DMS79 (cell line): ENCODE results near the gene MT1A.

Experiments used
- DNase-seq: peaks from one replicate; lab custom pipeline; 2025; lab: John Stamatoyannopoulos, UW

Gene MT1A

DNA sequence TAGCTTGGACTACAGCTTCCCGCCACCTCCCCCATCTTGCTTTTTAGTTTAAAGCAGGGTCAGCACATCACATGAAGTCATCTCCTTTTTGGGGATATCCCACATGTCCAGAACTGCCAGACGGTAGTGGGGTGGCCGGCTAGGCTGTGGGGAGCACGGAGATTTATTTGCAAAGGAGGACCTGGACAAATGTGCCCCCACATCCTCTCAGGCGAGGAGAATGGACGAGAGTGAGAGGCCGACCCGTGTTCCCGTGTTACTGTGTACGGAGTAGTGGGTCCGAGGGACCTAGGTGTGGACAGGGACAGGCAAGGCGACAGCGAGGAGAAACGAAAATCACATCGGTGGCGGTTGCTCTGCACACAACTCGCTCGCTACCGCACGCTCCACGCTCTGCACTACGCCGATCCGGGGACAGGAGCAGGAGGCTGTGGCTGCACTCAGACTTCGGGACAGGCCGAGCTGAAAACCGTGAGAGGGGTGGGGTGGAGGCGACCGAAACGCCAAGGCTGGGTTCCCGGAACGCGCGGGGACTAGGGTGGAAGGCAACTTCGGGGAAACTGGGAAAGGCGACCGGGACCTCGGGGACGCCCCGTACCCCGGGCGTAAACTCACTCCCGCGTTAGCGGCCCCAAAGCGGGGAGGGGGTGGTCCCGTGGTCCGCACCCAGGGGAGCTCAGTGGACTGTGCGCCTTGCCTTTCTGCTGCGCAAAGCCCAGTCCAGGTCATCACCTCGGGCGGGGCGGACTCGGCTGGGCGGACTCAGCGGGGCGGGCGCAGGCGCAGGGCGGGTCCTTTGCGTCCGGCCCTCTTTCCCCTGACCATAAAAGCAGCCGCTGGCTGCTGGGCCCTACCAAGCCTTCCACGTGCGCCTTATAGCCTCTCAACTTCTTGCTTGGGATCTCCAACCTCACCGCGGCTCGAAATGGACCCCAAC is at the start of gene MT1A:
Gene MT1A (plus strand): TSS at position 853 of the 937 bp plus-strand sequence. CDS start 73 bp downstream, at position 926.
- DNase-seq, result no peak

DNA sequence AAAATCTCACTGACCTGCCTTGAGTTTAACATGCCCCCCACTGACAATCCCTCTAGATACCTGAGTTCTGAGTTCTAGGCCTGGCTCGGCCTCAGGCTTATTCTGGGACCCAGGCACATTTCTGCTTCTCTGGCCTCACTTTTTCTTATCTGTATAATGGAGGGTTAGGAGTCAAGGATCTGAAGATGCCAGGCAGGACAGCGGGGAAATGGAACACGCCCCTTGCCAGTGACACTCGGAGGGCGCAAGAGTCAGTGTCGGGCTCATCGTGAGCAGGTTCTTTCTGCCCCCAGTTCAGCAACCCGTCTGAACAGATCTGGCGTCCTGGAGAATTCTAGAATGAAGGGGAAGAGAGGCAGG is 49.7 kb upstream of the MT1A start:
- DNase-seq, result no peak

DNA sequence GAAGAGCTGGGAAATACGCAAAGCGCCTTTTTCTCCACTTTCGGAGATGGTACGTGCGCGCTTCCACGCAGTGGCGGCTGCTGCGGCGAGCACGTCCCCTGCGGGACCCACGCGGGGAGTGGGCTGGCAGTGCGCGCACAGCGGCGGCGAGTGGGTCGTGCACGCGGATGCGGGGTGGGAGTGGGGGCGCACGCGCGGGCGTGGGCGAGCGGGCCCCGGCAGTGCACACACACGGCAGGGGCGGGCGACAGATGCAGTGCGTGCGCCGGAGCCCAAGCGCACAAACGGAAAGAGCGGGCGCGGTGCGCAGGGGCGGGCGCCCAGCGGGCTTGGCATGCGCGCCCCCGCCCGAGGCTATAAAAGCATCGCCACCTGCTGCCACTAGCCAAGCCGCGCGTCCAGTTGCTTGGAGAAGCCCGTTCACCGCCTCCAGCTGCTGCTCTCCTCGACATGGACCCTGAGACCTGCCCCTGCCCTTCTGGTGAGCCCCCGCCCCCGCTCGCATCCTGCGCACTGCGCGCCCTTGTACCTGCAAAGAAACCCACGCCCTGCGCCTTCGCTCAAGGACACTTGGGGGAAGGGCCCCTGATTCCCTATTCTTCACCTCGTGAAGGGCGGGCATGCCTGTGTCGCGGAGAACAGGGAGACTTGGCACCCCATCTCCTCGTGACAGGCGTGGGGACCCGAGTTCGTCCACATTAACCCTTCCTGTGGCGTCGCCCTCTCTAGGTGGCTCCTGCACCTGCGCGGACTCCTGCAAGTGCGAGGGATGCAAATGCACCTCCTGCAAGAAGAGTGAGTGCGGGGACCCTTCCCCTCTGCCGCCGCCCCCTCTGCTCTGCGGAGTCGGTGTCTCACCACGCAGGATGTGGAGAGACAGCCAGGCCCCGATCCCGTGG is 49.1 kb upstream of the MT1A start, which contains the start of gene MT3:
Gene MT3 (plus strand): TSS at position 388 of the 899 bp plus-strand sequence. CDS start 63 bp downstream, at position 451.
- DNase-seq, result no peak

DNA sequence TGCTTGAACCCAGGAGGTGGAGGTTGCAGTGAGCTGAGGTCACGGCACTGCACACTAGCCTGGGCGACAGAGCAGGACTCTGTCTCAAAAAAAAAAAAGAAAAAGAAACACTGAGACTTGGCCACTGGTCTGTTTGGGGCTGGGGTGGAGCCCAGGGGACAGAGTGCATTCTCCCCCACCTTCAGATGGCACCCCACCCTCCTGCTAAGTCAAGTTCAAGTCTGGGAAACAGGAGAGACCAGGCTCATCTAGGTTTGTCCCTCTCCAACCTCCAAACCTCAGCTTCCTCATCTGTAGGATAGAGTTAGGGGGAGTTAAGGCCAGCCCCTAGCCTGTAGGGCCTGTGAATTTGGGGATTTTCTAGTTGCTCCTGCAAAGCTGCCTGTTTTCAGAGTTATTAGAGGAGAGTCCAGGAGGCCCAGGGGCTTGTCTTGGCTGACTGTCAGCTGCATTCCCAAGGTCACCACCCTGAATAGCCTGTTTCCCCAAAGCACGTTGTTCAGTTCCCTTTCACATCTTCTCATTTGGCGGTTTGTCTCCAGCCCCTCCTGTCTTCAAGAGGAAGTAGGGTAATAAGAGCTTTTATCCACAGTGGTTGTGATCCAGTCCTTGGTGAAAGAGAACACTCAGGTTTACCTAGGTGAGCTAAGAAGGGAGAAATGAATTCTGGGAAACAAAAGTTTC is 46.9 kb upstream of the MT1A start:
- DNase-seq, result no peak

DNA sequence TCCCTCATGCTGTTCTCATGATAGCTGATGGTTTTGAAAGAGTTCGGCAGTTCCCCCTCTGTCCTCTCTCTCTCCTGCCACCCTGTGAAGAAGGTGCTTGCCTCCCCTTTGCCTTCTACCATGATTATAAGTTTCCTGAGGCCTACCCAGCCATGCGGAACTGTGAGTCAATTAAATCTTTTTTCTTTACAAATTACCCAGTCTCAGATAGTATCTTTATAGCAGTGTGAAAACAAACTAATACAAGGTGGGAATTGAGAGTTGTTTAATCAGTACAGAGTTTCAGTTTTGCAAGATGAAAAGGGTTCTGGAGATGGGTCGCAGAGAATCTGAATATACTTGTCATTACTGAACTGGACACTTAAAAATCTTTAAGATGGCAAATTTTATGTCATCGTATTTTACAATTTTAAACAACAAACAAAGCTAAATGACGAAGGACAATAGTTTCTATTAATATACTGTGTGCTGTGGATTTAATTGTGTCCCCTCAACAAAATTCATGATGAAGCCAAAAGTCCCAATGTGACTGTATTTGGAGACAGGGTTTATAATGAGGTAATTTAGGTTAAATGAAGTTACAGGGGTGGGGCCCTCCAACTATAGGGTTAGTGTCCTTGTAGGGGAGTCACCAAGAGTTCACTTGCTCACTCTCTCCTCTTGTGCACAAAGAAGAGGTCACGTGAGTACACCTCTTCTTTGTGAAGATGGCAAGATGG is 44.7 kb upstream of the MT1A start:
- DNase-seq, result no peak

DNA sequence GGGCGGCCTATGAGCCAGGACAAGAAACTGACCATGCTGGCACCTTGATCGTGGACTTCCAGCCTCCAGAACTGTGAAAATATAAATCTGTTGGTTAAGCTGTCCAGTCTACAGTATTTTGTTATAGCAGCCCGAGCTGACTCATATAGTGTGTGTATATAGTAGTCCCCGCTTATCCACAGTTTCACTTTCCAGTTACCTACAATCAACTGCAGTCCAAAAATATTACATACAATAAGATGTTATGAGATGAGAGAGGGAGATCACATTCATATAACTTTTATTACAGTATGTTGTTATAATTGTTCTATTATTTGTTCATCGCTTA is 44.2 kb upstream of the MT1A start:
- DNase-seq, result no peak

DNA sequence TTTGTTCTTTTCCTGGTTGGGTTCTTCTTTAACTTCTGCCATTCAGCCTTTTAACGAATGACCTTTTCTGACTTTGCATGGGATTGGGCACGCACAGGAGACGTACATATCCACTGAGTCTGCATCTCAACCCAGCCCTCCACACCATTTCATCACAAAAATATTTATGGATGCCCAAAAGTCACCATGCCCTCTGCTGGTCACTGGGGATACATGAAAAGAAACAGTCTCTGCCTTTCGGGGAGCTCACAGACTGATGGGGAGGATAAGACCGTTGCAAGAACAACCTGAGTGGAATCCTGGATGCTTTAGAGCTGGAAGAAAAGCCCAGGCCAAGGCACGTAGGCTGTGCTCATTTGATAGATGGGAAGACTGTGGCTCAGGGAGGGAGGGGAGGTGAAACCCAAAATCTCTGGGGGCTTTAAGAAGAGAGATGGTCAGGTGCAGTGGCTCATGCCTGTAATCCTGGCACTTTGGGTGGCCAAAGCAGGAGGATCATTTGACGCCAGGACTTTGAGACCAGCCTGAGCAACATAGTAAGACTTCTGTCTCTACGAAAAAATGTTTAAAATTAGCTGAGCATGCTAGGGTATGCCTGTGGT is 38.0 kb upstream of the MT1A start:
- no peak for DNase-seq

DNA sequence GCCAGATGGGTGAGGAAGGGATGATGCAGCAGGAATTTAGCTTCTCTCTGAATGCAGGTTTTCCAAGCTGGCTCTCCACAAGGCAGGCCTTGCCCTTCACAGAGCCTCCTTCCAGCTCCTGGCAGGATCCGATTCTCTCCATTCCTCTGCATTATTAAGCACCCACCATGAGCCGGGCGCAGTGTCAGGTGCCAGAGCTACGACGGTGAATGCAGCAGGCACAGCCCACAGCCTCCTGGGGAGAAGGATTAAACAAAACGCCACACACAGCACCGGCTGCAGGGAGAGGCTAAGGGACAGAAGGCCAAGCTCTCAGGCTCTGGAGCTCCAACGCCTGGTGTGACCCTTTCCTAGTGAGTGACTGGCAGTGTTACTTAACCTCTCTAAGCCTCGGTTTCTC is 37.1 kb upstream of the MT1A start:
- no peak for DNase-seq

DNA sequence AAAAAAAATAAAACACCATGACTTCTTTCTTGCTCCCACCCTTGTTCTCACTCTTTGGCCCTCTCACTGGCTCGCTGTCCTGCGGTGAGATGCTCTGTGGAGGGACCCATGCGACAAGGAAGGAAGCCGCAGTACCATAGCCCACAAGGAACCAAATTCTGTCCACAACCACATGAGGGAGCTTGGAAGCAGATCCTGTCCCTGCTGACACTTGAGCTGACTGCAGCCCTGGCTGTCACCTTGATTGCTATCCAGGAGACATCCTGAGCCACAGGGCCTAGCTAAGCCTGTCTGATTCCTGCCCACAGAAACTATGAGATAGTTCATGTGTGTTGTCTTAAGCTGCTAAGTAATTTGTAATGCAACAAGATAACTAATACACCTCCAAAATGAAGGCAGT is 34.9 kb upstream of the MT1A start:
- DNase-seq, result no peak

DNA sequence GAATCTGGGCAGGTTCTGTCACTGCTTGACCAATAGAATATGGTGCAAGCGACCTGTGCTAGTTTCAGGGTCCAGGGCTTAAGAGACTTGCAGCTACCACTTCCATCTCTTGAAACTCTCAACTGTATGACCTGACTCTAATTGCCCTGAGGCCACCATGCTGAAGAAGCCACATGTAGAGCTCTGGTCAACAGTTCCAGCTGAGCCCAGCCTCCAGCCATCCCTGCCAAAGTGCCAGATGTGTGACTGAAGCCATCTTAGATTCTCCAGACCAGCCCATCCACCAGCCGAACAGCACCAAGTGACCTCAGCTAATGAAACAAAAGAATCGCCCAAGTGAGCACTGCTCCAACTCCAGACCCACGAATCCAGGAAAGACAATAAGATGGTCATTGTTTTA is 33.5 kb upstream of the MT1A start:
- DNase-seq, result no peak

DNA sequence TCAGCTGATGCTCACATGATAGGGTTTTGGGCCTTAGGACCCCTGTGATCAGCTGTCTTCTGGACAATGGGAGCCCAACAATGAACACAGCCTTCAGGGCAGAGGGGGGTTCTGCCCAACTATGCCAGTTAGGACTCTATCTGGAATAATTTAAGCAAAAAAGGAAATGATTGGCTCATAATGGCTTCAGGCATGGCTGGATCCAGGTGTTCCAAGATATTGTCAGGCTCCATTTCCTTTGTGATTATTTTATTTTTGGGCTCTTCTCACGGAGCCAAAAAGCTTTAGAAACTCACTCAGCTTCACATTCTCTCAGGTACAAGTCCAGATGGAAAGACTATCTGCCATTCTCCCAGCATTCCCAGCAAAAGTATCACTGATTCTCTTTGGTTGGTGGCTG is 33.0 kb upstream of the MT1A start:
- no peak for DNase-seq

DNA sequence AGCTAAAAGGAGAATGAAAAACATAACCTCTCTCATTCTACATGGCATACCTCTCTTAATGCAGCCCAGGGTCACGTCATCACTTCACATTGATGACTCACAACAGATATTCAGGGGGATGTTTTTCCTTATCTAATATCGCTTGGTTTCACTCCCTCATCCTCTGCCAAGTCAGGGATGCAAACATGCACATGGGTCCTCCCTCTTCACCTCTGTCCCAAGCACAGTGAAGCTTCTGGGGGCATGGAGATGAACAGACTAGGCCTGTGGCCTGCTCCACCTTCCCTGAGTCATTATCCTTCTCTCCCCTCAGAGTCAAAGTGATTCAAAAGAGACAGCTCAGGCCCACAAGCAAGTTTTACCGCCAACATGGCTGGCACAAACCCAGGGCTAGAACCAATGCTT is 32.4 kb upstream of the MT1A start:
- DNase-seq, result no peak

DNA sequence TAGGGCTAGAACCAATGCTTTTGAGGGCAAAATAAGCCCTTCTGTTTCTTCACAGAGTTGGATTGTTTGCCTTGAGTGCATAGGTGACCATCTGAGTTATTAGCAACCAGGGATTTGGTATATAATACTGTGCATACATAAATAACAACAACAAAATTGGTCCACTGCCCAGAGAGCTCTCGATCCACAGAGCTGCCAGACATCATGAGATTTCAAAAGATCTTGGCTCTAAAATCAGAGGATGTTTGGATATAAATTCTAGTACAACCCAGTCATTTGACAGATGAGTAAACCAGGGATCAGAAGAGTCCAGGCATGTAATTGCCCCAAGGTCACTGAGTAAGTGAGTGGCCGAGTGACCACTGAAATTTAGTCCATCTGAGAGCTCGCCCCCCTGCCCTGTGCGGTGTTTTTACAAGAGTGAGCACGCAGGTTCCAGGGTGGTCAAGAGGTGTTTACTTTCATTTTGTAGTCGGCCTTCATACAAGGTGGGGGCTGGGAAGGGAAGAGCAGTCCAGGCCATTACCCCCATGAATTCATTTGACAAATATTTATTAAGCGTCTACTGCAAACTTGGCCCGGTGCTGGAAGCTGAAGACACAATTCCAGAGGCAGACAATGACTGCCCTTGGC is 31.9 kb upstream of the MT1A start:
- DNase-seq, result no peak

DNA sequence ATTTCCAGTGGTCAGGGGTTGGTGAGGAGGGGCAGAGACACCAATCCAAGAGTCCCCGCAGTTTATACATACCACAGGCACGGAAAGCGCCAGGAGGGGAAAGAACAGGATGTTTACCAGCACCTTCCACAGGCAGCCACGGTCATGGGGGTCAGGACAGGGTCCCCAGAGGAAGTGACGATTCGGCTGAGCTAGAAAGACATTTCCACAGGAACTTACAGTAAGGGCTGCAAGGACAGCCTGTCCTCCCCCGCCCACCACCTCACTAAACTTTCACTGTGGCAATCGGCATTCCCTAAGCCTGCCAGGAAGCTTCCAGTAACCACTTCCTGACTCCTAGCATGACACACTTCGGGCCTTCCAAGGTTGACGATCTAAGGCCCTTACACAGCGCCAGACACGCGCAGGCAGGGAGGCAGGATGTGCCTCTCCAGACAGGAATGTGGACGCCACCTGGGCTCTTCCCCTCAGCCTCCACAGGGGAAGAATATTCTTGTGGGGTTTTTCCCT is 31.3 kb upstream of the MT1A start:
- DNase-seq, result no peak

DNA sequence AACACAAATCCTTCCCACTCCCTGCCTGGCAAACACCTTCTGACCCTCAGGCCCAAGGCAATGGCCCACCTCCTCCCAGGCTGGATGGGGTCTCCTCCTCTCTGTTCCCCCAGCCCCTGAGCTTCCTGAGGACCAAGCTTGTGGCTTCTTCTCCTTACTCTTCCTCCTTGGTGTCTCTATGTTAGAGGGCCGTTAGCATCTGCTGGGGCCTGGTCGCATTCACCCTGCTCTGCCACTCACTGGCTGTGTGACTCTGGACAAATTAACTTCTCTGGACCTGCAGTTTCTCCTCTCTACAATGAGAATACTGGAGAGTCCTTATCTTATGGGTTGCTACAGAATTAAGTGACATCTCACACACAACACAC is 30.8 kb upstream of the MT1A start:
- DNase-seq, result no peak

DNA sequence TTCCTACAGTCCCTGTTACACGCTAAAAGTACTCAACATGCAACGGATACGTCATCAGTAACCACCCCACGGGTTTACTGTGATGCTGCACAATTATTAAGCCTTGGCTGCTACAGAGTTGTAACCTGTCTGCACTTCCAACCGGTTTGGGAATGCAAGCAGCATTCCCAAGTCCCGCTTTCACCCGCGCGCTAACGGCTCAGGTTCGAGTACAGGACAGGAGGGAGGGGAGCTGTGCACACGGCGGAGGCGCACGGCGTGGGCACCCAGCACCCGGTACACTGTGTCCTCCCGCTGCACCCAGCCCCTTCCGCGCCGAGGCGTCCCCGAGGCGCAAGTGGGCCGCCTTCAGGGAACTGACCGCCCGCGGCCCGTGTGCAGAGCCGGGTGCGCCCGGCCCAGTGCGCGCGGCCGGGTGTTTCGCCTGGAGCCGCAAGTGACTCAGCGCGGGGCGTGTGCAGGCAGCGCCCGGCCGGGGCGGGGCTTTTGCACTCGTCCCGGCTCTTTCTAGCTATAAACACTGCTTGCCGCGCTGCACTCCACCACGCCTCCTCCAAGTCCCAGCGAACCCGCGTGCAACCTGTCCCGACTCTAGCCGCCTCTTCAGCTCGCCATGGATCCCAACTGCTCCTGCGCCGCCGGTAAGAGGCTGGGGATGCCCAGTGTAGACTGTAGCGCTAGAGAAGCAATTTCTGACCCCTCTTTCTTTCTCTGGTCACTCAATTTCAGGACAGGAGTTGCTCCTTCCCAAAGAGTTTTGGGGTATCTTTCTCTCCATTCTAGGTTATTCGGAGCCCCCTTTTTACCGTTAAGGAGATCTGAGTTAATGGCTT is 30.2 kb upstream of the MT1A start, which contains the start of gene MT2A:
Gene MT2A (plus strand): TSS at position 542 of the 833 bp plus-strand sequence. CDS start 72 bp downstream, at position 614.
- peak; percentile 57 for DNase-seq

DNA sequence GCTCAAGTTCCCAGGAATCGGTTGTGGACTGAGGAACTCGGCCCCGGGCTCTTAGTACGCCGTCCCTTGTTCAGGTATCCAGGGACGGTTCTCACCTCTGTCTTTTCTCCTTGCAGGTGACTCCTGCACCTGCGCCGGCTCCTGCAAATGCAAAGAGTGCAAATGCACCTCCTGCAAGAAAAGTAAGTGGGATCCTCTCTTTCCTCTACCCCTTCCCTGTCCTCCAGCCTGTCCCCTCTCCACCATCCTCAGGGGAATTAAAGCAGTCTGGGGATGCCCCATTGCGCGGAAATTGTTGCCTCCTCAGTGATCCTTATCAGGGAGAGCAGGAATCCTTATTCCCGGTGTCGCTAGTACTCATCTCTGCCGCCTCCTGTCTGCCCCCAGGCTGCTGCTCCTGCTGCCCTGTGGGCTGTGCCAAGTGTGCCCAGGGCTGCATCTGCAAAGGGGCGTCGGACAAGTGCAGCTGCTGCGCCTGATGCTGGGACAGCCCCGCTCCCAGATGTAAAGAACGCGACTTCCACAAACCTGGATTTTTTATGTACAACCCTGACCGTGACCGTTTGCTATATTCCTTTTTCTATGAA is 29.5 kb upstream of the MT1A start:
- no peak for DNase-seq

DNA sequence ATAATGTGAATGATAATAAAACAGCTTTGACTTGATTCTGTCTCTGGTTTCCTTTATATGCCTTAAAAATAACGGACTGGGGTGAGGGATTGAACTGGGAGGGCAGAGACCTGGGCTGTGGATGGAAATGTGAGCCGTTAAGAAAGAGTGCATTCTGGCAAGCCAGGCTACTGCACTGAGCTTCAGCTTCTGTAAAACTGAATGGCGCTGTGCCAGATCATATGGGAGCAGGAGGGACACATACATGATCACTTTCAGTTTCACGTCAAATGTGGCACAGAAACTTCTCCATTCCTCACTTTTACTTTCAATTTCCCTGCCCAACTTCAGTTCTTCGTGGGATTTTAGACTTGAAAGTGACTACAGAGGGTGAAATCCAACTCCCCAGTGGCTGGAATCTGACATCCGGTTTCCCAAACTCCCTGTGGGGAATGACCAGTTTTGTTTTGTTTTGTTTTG is 29.0 kb upstream of the MT1A start:
- DNase-seq, result no peak

DNA sequence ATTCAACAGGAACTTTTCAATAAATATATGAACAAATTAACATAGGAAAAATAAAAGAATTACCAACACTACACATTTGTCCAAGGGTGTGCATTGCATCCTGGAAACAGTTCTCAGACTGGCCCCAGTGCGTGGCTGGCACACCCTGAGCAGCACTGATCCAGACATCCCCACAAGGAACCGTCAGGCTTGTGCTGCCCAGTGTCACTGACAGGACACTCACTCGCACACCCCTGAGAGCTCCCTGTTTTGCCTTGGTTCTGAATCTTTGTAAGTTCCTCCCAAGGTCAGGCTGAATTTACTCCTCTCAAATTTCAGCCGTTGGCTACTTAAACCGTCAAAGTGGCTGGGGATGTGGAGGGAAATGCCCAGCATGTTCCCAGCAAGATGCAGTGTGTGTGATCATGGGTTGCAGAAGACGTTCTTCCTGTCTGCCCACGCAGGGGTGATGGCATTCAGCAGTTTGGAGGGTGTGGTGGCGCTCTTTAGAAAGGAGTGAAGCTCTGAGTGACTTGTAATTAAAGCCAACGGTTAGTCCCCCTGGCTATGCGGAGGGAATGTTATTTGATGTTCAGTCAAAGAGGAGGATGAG is 28.4 kb upstream of the MT1A start:
- DNase-seq, result no peak
